HuH-7 (cell line): Measurements from ENCODE around the gene TRABD2B.

ENCODE experiments used
- DNase-seq: peaks from one replicate; pipeline ENCODE4 v3.0.0; 2011; ENCODE audit warnings: low spot score

The TRABD2B gene

DNA sequence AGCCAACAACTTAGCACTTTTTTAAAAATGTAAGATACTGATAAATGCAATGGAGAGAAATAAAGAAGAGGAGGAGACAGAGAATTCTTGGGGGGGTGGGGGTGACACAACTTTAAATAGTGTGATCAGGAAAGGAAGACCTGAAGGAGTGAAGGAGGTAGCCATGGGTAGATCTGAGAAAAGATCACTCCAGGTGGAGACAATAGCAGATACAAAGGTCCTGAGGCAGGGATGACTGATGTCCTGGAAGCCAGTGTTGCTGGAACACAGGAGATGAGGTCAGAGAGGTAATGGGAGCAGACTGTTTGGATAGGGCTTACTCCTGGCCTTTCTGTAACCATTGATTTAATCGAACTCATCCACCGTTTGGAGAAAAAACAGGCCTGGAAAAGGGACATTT is 24.6 kb upstream of the TRABD2B start:
- DNase-seq = no peak

DNA sequence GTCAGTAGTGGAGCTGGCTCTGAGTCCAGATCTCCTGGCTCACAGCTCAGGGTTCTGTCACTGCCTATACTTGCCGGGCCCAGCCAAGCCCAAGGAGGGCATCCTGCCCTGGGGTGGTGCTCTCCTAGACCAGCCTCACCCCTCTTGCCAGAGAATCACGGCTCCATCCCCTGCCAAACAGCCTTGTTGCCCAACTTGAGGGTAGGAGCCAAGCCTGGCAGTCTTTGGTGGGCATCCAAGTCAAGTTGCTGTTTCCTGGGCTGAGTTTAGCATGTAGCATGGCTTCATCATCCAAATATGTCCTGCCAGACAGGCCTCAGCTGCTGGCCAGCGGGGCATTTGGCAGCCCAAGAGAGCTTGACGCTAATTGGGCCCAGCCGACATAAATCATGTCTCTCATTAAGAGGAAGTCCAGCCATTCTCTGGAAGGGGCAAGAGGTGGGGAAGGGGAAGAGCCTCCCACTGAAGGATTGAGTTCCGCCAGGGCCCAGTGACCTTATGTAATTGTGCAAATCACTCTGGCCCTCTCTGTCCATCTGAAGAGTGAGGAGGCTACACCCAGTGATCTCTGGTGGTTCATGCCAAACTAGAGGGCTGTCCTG is 22.6 kb upstream of the TRABD2B start:
- DNase-seq = no peak

DNA sequence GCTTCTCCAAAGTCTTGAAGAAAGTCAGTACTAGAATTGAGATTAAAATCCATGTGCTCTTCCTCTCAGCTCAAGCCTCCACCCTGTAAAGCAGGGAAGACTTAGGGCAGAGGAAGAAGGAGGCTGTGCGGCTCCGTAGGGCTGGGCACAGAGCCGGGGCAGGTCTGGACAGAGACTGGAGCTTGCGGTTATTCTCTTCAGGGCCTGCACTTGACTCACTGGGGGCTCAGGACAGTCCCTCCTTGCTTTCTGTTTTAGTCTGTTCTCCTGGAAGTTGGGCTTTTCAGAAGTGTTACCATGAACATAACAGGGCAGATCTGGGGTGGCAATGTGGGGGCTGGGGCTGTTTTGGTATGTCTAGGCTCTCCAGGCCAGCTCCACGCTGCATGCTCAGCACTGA is 21.6 kb upstream of the TRABD2B start:
- DNase-seq = no peak

GRCh38 chr1:48017716-48018115 is 20.5 kb upstream of the TRABD2B start:
- DNase-seq = no peak

DNA sequence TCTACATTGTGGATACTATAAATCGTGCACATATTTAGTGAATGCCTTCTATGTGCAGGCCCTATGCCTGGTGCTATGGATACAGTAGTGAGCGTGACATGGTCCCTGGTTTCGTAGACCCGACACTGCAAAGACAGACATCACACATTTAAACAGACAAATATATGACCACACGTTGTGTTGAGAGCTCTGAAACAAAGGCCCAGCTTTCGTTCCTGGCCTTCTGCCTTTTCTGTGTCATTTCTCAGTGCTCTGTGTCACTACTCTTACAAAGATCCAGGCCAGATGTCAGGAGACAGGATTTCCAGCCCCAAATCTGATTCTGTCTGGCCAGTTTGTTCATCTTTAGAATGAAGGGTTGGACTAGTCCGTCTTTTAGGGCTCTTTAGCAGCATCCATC is 19.3 kb upstream of the TRABD2B start:
- no peak for DNase-seq

GRCh38 chr1:48013270-48013669 is 16.1 kb upstream of the TRABD2B start:
- no peak for DNase-seq

DNA sequence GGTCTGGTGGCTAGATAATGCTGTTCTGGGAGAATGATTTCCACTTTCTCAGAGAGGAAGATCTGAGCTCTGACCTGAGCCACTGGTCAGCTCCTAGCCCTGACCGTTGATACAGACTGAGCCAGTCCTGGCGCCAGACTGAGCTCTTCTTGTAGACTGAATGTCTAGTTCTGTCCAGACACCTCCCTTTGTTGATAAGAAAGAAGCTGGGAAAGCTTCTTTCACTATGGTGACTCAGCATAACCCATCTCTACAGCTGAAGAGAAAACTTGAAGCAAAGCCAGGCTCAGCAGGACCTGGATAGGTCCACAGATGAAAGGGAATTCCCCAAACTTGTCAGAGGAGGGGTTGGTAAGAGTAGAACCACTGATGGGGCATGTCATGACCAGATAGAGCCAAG is 9.9 kb upstream of the TRABD2B start:
- no peak for DNase-seq

DNA sequence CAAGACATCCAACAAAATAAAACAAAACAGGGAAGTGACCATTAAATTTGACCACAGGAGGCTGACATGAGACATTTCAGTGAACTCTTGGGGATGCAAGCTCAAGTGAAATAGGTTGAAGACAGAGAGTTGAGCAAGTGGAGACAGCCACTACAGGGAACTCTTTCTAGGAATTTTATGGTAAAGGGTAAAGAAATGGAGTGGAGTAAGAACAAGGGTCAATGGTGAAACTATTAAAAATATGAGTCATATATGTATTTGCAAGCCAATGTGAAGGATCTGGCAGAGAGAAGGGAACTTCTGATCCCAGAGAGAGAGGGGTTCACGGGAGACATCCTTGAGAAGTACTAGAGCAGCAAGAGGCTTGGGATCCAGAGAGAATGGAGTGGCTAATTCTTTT is 9.1 kb upstream of the TRABD2B start:
- no peak for DNase-seq

DNA sequence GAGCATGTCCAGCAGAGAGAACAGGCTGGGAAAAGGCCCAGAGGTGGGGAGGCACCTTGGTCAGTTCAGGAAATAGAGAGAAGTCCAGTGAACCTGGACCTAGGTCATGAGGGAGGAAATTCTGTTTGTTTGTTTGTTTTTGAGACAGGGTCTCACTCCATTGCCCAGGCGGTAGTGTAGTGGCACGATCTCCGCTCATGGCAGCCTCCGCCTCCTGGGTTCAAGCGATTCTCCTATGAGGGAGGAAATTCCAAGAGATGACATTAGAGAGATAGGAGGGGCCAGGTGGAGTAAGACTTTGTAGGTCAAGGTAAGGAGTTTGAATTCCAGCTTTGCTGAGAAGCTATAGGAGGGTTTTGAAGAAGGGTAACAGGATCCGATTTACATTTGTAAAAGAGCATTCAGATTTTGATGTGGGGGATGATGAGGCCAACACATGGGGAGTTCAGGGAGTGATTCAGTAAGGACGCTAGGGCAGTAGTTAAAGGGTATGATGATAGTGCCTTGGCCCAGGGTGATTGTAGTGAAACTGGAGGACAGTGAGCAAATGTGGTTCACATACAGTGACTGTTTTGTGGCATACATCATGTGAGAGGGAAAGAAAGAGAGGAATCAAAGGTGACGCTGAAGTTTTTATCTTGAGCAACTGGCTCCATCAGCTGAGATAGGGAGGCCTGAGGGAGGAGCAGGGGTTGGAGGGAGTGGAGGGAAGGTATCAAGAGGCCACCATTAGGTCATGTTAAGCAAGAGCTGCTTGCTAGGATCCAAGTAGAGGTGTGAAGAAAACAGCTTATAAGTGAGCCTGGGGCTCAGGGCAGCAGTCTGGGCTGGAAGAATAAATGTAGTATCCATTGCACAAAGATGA is 8.3 kb upstream of the TRABD2B start:
- no peak for DNase-seq

DNA sequence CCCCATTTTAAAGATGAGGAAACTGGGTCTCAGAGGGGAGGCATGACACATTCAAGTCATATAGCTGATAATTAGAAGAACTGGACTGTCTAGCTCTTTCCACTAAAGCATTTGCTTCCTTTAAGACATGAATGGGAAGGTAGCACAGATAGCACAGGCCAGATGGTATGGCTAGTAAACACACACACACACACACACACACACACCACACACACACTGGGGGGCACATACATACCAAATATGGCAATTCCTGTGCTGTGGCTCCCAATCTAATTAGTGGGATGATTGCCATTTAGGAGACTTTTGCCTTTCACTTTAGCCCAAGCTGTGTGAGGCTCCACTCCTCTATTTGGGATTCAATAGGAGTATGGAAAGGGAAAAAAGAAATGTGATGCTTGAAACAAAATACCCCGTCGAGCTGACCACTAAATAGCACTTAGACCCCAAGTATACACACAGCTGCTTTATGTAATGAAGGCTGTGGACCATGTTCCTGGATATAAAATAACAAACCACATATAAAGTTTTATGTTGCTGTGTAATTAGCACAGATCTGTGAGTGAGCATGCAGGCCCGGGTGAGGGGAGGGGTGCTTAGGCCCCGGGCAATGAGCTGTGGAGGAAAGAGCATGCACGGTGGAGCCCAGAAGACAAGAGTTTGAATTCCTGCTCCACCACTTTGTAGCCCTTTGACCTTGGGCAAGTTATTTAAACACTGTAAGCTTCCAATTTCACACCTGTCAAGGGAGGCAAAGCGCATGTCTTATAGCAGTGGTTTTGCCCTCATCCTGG is 6.8 kb upstream of the TRABD2B start:
- DNase-seq = no peak

DNA sequence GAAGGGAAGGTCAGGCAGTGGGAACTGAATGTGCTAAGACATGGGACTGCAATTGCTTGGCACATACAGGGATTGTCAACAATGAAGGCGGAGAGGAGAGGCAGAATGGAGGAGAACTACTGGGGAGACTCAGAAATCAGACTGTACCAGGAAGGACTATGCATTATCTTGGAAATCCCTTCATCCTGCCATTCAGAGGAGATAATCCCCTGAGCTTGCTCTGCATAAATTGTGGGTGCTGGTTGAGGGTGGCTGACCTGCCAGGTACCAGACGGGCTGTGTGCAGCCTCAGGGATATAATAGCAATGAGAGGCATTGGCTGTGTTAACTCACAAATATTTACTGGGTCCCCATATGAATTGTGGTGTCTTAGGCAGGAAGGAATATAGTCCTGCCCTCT is 5.0 kb upstream of the TRABD2B start:
- no peak for DNase-seq

DNA sequence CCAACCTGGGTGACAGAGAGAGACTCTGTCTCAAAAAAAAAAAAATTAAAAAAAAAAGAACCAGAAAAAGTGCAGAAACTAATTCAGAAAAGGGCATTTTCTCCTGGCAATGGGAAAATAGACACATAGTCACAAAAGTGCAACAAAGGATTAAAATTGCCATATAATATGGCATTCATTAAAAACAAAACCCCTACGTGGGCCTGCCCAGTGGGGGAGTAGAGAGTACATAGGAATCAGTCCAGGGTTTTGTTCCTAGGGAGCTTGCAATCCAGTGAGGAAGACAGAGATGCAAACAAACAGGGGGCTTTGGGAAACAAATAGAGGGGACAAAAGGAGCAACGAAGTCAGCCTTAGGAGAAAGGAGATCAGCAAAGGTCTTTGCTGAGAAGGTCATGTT is 4.5 kb upstream of the TRABD2B start:
- no peak for DNase-seq

- no peak for DNase-seq
These were observed 3.7 kb upstream of the TRABD2B start for GRCh38 chr1:48000883-48001282.

- DNase-seq = no peak
These were observed 1.9 kb upstream of the TRABD2B start for GRCh38 chr1:47999097-47999496.

- no peak for DNase-seq
These were observed 1.3 kb upstream of the TRABD2B start for GRCh38 chr1:47998396-47998990.

DNA sequence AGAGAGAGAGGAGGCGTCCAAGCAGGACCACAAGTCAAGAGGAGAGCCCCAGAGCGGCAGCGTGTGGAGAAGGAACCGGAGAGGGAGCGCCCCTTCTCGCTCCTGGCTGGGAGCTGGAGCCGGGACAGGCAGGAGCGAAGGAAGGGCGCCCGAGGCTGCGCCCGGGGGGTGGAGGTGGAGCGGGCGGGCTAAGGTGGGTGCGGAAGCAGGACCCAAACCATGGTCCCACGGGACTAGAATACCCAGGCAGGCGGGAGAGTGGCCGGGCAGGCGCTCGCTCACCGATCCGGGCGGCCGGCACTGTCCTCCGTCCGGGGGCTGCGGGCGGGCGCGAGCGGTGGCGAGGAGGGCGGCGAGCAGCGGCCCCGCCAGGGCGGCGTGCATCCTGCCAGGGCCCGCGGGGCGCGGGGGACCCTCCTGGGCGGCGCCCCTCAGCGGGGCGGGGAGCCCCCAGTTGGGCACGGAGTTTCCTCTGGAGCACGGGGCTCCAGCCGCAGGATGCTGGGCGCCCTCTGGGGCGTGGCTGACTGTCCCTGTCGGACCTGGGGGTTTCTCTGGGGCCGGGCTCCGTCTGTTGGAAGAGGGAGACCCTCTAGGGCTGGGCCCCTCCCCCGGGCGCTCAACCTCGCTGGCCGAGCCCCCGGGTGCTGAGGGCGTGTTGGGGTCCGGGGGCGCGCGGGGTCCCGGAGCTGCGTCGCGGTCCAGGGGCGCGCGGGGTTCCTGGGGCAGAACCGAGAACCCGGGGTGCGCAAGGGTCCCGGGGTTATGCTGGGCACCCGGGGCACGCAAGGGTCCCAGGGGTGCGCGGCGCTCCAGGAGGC is 569 bp downstream of the TRABD2B start:
- peak; percentile 72 for DNase-seq

DNA sequence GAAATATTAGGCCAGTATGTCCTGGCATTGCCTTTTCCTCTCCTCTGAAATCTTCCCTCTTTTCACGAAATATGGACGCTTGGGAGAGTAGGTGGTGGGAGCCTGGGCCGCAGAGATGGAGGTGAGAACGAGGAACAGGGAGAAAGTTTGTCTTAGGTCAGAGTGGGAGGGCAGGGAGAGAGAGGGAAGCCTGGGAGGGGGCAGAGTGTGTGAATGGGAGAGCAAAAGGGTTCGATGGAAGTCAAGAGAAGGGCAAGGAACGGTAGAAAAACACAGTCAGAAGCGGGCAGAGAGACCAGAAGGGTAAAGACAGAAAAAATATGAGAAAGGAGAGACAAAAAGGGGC is 1.2 kb downstream of the TRABD2B start:
- peak; percentile 43 for DNase-seq

DNA sequence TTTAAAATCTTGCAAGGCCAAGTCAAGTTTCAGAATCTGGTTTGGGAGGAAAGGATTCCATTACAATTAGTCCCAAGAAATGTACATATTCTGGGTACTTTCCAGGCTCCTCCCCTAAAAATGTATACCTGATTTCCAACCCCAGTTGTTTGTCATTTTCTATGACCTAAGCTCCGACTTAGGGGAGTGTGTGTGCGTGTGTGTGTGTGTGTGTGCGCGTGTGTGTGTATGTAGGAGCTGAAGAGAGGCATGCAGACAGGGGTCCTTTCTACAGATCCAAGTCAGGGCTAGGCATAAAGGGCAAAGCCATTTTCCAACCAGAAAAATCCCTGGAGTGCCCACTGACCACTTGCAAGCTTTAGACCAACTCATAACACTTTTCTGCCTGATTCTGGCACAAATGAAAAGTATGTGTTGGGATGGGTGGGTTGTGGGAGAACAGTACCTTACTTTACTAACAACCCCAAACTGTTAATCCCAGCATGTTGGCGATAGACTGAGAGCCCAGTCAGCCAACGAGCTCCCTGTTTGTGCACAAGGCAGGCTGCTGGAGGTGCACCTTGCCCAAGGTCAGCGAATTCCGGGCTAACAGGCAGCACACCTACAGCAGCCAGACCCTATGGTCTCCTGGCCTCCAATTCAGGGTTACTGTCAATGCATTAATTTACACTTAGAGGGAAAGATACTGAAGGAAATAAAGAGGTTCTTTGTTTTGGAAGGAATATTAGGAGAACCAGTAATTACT is 1.7 kb downstream of the TRABD2B start:
- no peak for DNase-seq

- DNase-seq = no peak
These were observed 3.1 kb downstream of the TRABD2B start for GRCh38 chr1:47993881-47994625.

DNA sequence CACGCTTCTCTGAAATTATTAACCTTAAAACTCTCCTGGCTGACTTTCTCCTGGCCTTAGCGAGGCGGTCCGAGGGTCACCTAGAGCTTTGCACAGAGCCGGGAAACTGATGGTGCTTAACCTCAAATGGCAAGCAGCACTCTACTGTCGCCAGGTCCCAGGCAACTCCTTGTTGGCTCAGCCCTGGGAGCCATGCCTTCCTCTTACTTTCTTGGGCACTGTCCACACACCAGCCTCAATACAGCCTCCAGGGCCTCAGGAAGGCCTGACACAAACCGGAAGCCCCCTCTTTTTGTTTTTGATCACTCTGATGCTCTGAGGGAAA is 3.8 kb downstream of the TRABD2B start:
- no peak for DNase-seq
